ENCODE results near the gene PLEKHB2. TPM values are rescaled to one million over a fixed set of nuclear protein-coding genes. Genes with fewer than 3 reads are reported as not detected.

The PLEKHB2 gene
- total RNA-seq, 1 donor from 2014 or later, result 46.7 TPM

GRCh38 chr2:131142849-131143248 lies 37.7 kb downstream of the PLEKHB2 start:
- H3K4me3 ChIP-seq, result no peak overlapping the region
- no peaks in the 10 kb centered on the region for H3K9me3 ChIP-seq
- no peaks in the 10 kb centered on the region for H3K4me1 ChIP-seq
- H3K27ac ChIP-seq, result no peak overlapping the region
- peaks cover 7 to 45% of the 10 kb centered on the region in 2 donors for H3K36me3 ChIP-seq
- no peak for DNase-seq (ENCODE audit: extremely low spot score in 2 of 2)
- H3K27me3 ChIP-seq, result no peaks in the 10 kb centered on the region
- intact Hi-C loops (cut with DNase I), result no loop called here
- TF ChIP-seq POLR2A (IDR thresholded peaks at IDR 0.05), result no peak
- TF ChIP-seq CTCF (IDR thresholded peaks at IDR 0.05), result no peak
- TF ChIP-seq POLR2AphosphoS5 (IDR thresholded peaks at IDR 0.05; ENCODE audit: insufficient read depth in 1 of 2, low read depth in 1 of 2), result no peak

GRCh38 chr2:131143803-131144202 lies 38.7 kb downstream of the PLEKHB2 start:
- H3K27ac ChIP-seq, result no peak overlapping the region
- H3K27me3 ChIP-seq, result no peaks in the 10 kb centered on the region
- H3K9me3 ChIP-seq, result no peaks in the 10 kb centered on the region
- no peak for DNase-seq (ENCODE audit: extremely low spot score in 2 of 2)
- no peak overlapping the region for H3K4me3 ChIP-seq
- intact Hi-C loops (cut with DNase I), result no loop called here
- TF ChIP-seq POLR2AphosphoS5 (IDR thresholded peaks at IDR 0.05; ENCODE audit: insufficient read depth in 1 of 2, low read depth in 1 of 2), result no peak
- no peak for TF ChIP-seq CTCF (IDR thresholded peaks at IDR 0.05)
- TF ChIP-seq POLR2A (IDR thresholded peaks at IDR 0.05), result no peak
- H3K4me1 ChIP-seq, result no peaks in the 10 kb centered on the region
- peaks cover 7 to 53% of the 10 kb centered on the region in 2 donors for H3K36me3 ChIP-seq

- Histone ChIP-seq H3K9me3 (no peaks in the 10 kb centered on the region), H3K4me1 (no peaks in the 10 kb centered on the region), H3K4me3 (no peak overlapping the region), H3K27me3 (no peaks in the 10 kb centered on the region), H3K27ac (no peak overlapping the region), H3K36me3 (peaks cover 7 to 54% of the 10 kb centered on the region in 2 donors)
- TF ChIP-seq POLR2AphosphoS5 (IDR thresholded peaks at IDR 0.05; ENCODE audit: insufficient read depth in 1 of 2, low read depth in 1 of 2) (no peak), CTCF (IDR thresholded peaks at IDR 0.05) (no peak), POLR2A (IDR thresholded peaks at IDR 0.05) (no peak)
- DNase-seq (ENCODE audit: extremely low spot score in 2 of 2), result no peak
- intact Hi-C loops (cut with DNase I), result no loop called here
Measured at GRCh38 chr2:131145040-131145439, 39.9 kb downstream of the PLEKHB2 start.

GRCh38 chr2:131146231-131146630 lies 41.1 kb downstream of the PLEKHB2 start:
- Histone ChIP-seq H3K4me1 (no peaks in the 10 kb centered on the region), H3K9me3 (no peaks in the 10 kb centered on the region), H3K27ac (no peak overlapping the region), H3K4me3 (no peak overlapping the region), H3K27me3 (no peaks in the 10 kb centered on the region), H3K36me3 (peaks cover 0 to 42% of the 10 kb centered on the region in 2 donors)
- no peak for TF ChIP-seq POLR2AphosphoS5 (IDR thresholded peaks at IDR 0.05; ENCODE audit: insufficient read depth in 1 of 2, low read depth in 1 of 2)
- TF ChIP-seq CTCF (IDR thresholded peaks at IDR 0.05), result no peak
- intact Hi-C loops (cut with DNase I), result no loop called here
- no peak for DNase-seq (ENCODE audit: extremely low spot score in 2 of 2)

GRCh38 chr2:131146749-131147148 lies 41.6 kb downstream of the PLEKHB2 start:
- no peaks in the 10 kb centered on the region for H3K4me1 ChIP-seq
- TF ChIP-seq CTCF (IDR thresholded peaks at IDR 0.05) (no peak), POLR2AphosphoS5 (IDR thresholded peaks at IDR 0.05; ENCODE audit: insufficient read depth in 1 of 2, low read depth in 1 of 2) (no peak), POLR2A (IDR thresholded peaks at IDR 0.05) (no peak)
- no peak overlapping the region for H3K4me3 ChIP-seq
- H3K27me3 ChIP-seq, result no peaks in the 10 kb centered on the region
- DNase-seq (ENCODE audit: extremely low spot score in 2 of 2), result no peak
- intact Hi-C loops (cut with DNase I), result no loop called here
- no peak overlapping the region for H3K27ac ChIP-seq
- peaks cover 0 to 39% of the 10 kb centered on the region in 2 donors for H3K36me3 ChIP-seq
- H3K9me3 ChIP-seq, result no peaks in the 10 kb centered on the region
